Muscle layer of duodenum (tissue), 2 donors: ENCODE data around the gene HSPA1B.

ENCODE experiments used
- H3K27ac ChIP-seq: one replicate; pipeline ENCODE4 v1.7.0; 2013; ENCODE audit warnings: mild to moderate bottlenecking, low read length
- H3K27me3 ChIP-seq: one replicate; pipeline ENCODE4 v1.7.0; 2013; ENCODE audit warnings: low read depth, mild to moderate bottlenecking, control low read depth, low read length
- H3K36me3 ChIP-seq, 2 donors: one replicate each; pipeline ENCODE4 v1.7.0; 2013; ENCODE audit warnings: low read length in 2 of 2, control low read depth in 1 of 2, mild to moderate bottlenecking in 1 of 2; ENCODE audit not compliant: insufficient read depth in 2 of 2, control insufficient read depth in 1 of 2
- H3K4me1 ChIP-seq, 2 donors: one replicate each; pipeline ENCODE4 v1.7.0; 2013; ENCODE audit warnings: low read length in 2 of 2, mild to moderate bottlenecking in 2 of 2, control low read depth in 1 of 2, moderate library complexity in 1 of 2; ENCODE audit not compliant: insufficient read depth in 2 of 2, control insufficient read depth in 1 of 2
- H3K4me3 ChIP-seq, 2 donors: one replicate each; pipeline ENCODE4 v1.7.0; 2013; ENCODE audit warnings: low read length in 2 of 2, low read depth in 1 of 2, mild to moderate bottlenecking in 1 of 2
- H3K9me3 ChIP-seq, 2 donors: one replicate each; pipeline ENCODE4 v1.7.0; 2013; ENCODE audit warnings: low read length in 2 of 2, control low read depth in 1 of 2, mild to moderate bottlenecking in 1 of 2; ENCODE audit not compliant: control insufficient read depth in 1 of 2
- donor health status: healthy.

HSPA1B gene

DNA sequence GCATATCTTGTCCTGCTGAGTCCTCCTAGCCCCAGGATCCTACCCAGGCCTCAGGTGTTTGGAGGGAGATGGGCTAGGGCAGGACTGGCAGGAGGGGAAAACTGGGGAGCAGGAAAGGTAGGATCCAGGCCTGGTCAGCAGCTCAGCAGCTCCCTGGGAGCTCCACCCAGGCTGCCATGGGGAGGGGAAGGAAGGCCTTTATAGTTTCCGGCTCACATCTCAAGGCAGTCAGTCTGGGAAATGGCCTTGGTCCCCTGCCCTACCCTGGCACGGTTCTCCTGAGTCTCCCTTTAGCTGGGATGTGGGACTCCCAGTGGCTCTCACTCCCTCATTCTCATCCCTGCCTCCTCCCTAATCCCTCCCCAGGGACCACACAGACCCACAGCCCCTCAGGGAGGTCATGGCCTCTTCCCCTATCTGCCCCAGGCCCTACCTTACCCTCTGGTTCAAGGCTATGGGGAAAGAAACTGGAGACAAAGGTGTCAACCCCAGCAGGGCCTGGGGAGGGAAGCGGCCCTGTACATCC lies 49.6 kb downstream of the HSPA1B start:
- H3K9me3 ChIP-seq, result no peaks in the 10 kb centered on the region
- peaks cover 21 to 25% of the 10 kb centered on the region in 2 donors for H3K36me3 ChIP-seq
- no peaks in the 10 kb centered on the region for H3K4me1 ChIP-seq
- peak overlapping the region; percentile 83 for H3K27ac ChIP-seq
- peak overlapping the region in 1 of 2 donors; percentile 48 for H3K4me3 ChIP-seq
- H3K27me3 ChIP-seq, result no peaks in the 10 kb centered on the region

DNA sequence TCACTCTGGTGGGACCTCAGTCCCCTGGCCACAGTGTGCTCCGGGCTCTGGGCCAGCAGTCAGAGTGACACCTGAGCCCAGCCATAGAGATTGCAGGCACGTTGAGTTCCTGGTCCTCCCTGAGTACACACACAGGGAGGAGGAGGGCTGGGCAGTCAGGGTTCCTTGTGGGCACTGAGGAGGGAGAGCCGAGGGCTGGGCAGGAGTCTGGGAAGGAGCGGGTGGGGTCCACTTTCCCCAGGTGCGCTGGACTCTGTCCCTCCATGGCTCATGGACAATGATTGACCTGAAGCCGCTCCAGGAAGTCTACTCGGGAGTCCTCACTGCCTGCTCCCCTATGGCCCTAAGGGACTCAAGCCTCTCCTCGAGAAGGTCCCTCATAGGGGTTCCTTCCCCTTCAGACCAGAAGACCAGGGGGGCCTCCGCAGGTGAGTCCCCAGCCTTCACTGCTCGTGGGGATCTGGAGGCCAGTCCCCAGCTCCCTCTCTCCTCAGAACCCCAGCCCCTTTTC lies 50.2 kb downstream of the HSPA1B start:
- H3K36me3 ChIP-seq, result peaks cover 24 to 30% of the 10 kb centered on the region in 2 donors
- H3K27me3 ChIP-seq, result no peaks in the 10 kb centered on the region
- no peaks in the 10 kb centered on the region for H3K4me1 ChIP-seq
- no peaks in the 10 kb centered on the region for H3K9me3 ChIP-seq
- peak overlapping the region; percentile 86 for H3K27ac ChIP-seq
- H3K4me3 ChIP-seq, result peak overlapping the region in 1 of 2 donors; percentile 48

GRCh38 chr6:31878222-31878621 lies 50.7 kb downstream of the HSPA1B start:
- Histone ChIP-seq H3K36me3 (peaks cover 24 to 36% of the 10 kb centered on the region in 2 donors), H3K4me1 (no peaks in the 10 kb centered on the region), H3K27ac (peak overlapping the region; percentile 86), H3K4me3 (peak overlapping the region in 1 of 2 donors; percentile 48), H3K27me3 (no peaks in the 10 kb centered on the region), H3K9me3 (no peaks in the 10 kb centered on the region)

DNA sequence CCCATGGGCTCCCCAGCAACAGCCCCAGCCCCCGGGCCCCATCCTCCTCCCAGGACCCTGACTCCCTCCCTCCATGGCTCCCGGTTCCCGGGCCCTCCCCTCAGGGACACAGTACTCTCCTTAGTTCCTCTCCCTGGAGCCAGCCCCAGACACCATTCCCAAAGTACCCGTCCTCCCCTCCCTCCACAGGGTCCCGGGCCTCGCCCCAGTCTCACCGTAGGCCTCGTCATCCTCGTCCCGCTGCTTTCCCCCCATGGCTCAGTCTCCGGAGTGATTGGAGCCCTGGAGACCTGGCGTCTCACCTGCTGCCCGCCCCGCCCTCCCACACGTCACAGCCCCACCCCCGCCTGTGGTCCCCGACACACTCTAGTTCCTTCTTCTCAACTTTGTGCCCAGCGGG lies 51.2 kb downstream of the HSPA1B start, which contains the start of gene SLC44A4:
TSS of gene SLC44A4 (minus strand) at position 272 of the 400 bp plus-strand sequence. CDS start at position 255, 17 bp downstream.
- no peaks in the 10 kb centered on the region for H3K27me3 ChIP-seq
- peaks cover 24 to 41% of the 10 kb centered on the region in 2 donors for H3K36me3 ChIP-seq
- H3K9me3 ChIP-seq, result no peaks in the 10 kb centered on the region
- no peaks in the 10 kb centered on the region for H3K4me1 ChIP-seq
- peak within 1 kb of the TSS in 1 of 2 donors; percentile 48 for H3K4me3 ChIP-seq
- H3K27ac ChIP-seq, result peak within 1 kb of the TSS; percentile 86

GRCh38 chr6:31879143-31879542 lies 51.6 kb downstream of the HSPA1B start:
- H3K27me3 ChIP-seq, result no peaks in the 10 kb centered on the region
- H3K36me3 ChIP-seq, result peaks cover 24 to 45% of the 10 kb centered on the region in 2 donors
- no peak overlapping the region for H3K4me3 ChIP-seq
- H3K4me1 ChIP-seq, result no peaks in the 10 kb centered on the region
- no peaks in the 10 kb centered on the region for H3K9me3 ChIP-seq
- peak overlapping the region; percentile 56 for H3K27ac ChIP-seq
